K562 (cell line): ENCODE measurements around the gene SESN2. TPM values are rescaled to one million over a fixed set of nuclear protein-coding genes. Genes with fewer than 3 reads are reported as not detected.

Source experiments
- DIDO1 ChIP-seq: fragments of 450-650 bp; IDR thresholded peaks from 2 replicates; pipeline ENCODE4 v1.6.1; 2016; ENCODE audit warnings: low read depth, missing biosample characterization, missing genetic modification characterization
- ESRRA ChIP-seq: fragments of 450-650 bp; IDR thresholded peaks from 2 replicates; pipeline ENCODE4 v1.6.1; 2014; ENCODE audit warnings: low read depth, mild to moderate bottlenecking, moderate library complexity, borderline replicate concordance
- ETS2 ChIP-seq: IDR thresholded peaks from 2 replicates; pipeline ENCODE4 v1.6.1; 2016; ENCODE audit warnings: borderline replicate concordance, missing genetic modification characterization, mild to moderate bottlenecking, moderate library complexity, missing compliant biosample characterization; ENCODE audit not compliant: poor library complexity, severe bottlenecking
- FOXK2 ChIP-seq, 2 experiments: fragments of 450-650 bp; IDR thresholded peaks in 1 of 2; conservative IDR thresholded peaks in 1 of 2; 2 replicates each; pipeline ENCODE4 v1.6.1; 2016; ENCODE audit warnings: low read depth in 2 of 2, mild to moderate bottlenecking in 1 of 2
- HNRNPK ChIP-seq: fragments of 200-400 bp; formaldehyde crosslinking; IDR thresholded peaks from one replicate; pipeline ENCODE4 v1.6.1; 2018; ENCODE audit warnings: mild to moderate bottlenecking, low read depth, low read length; ENCODE audit not compliant: poor library complexity, severe bottlenecking
- MCM2 ChIP-seq: fragments of 450-650 bp; IDR thresholded peaks from 2 replicates; pipeline ENCODE4 v1.6.1; 2017; ENCODE audit warnings: low read depth, mild to moderate bottlenecking
- NFXL1 ChIP-seq: fragments of 450-650 bp; formaldehyde crosslinking; IDR thresholded peaks from 2 replicates; pipeline ENCODE4 v1.4.0; 2021; ENCODE audit warnings: mild to moderate bottlenecking
- NR2C1 ChIP-seq, 2 experiments: fragments of 450-650 bp; IDR thresholded peaks; 2 replicates each; pipeline ENCODE4 v1.6.1; 2017; ENCODE audit warnings: mild to moderate bottlenecking in 2 of 2, antibody characterized with exemption in 1 of 2, inconsistent platforms in 1 of 2, missing compliant biosample characterization in 1 of 2, missing genetic modification characterization in 1 of 2
- SMAD3 ChIP-seq: fragments of 450-650 bp; formaldehyde crosslinking; conservative IDR thresholded peaks from 2 replicates; pipeline ENCODE4 v1.4.0; 2020; ENCODE audit warnings: mild to moderate bottlenecking
- SRSF3 ChIP-seq: fragments of 200-400 bp; formaldehyde crosslinking; IDR thresholded peaks from 2 replicates; pipeline ENCODE4 v1.6.1; 2016; ENCODE audit warnings: mild to moderate bottlenecking, low read length, moderate library complexity; ENCODE audit not compliant: insufficient read depth
- TAF9B ChIP-seq: fragments of 450-650 bp; IDR thresholded peaks from 2 replicates; pipeline ENCODE4 v1.6.1; 2018; ENCODE audit warnings: mild to moderate bottlenecking; ENCODE audit not compliant: partially characterized antibody
- ZBTB1 ChIP-seq: sonication (generic); formaldehyde crosslinking; IDR thresholded peaks from 2 replicates; pipeline ENCODE4 v1.8.1; 2023; ENCODE audit warnings: missing genetic modification reagents, low read depth, mild to moderate bottlenecking, borderline replicate concordance
- ZFP30 ChIP-seq: fragments of 250-450 bp; sonication (Bioruptor Pico); IDR thresholded peaks from 2 replicates; pipeline ENCODE4 v1.8.0; 2022; ENCODE audit warnings: moderate library complexity, mild to moderate bottlenecking, inconsistent platforms, borderline replicate concordance
- ZNF174 ChIP-seq: fragments of 250-450 bp; sonication (Bioruptor Pico); IDR thresholded peaks from 2 replicates; pipeline ENCODE4 v1.4.0; 2020; ENCODE audit warnings: mild to moderate bottlenecking
- ZNF24 ChIP-seq: fragments of 450-650 bp; IDR thresholded peaks from 2 replicates; pipeline ENCODE4 v1.6.1; 2016
- ZNF263 ChIP-seq: sonication (generic); formaldehyde crosslinking; IDR thresholded peaks from 2 replicates; pipeline ENCODE4 v1.8.0; 2022; ENCODE audit warnings: mild to moderate bottlenecking, missing genetic modification reagents, borderline replicate concordance
- ZNF668 ChIP-seq: fragments of 250-450 bp; sonication (Bioruptor Pico); IDR thresholded peaks from 2 replicates; pipeline ENCODE4 v1.8.0; 2022; ENCODE audit warnings: mild to moderate bottlenecking, inconsistent platforms
- ZNF699 ChIP-seq: fragments of 250-450 bp; sonication (Bioruptor Pico); IDR thresholded peaks from 2 replicates; pipeline ENCODE4 v1.8.0; 2021; ENCODE audit warnings: mild to moderate bottlenecking, moderate library complexity; ENCODE audit not compliant: insufficient replicate concordance
- polyA plus RNA-seq, 8 experiments: library from polyadenylated mRNA; depleted of rRNA in 4 of 8; stranded (reverse) in 5 of 8; unstranded in 3 of 8; fragments of >200 nt; fragmentation: Nextera tagmentation in 2 of 8; fragmentation: Illumina TruSeq in 1 of 8; extraction: Ambion mirVana in 2 of 8; extraction: Trizol in 1 of 8; gene quantifications; 2 replicates each; pipeline versions ENCODE4 v1.2.1 to v1.2.3, GENCODE V29; 2011 to 2014; ENCODE audit warnings: inconsistent platforms in 1 of 8, missing spikeins in 1 of 8
- total RNA-seq, 7 experiments: library from RNA; depleted of rRNA in 6 of 7; stranded (reverse); fragments of >200 nt in 6 of 7; fragmentation: Illumina TruSeq in 2 of 7; extraction: Trizol in 2 of 7; gene quantifications; 2 replicates each; pipeline versions ENCODE4 v1.2.1 to v1.2.3, GENCODE V29; 2011 to 2021; ENCODE audit warnings: low replicate concordance in 1 of 7
- TF ChIP-seq, protein P1 (sequence below): fragments of 450-650 bp; IDR thresholded peaks from 2 replicates; pipeline ENCODE4 v1.7.0; 2016; ENCODE audit warnings: borderline replicate concordance
- TF ChIP-seq, protein P2 (sequence below), 2 experiments: fragments of 450-650 bp in 1 of 2; sonication (generic) in 1 of 2; formaldehyde crosslinking; conservative IDR thresholded peaks; 2 replicates each; pipeline versions ENCODE4 v1.4.0 to v1.8.1; 2020 to 2022; ENCODE audit warnings: mild to moderate bottlenecking in 1 of 2, missing genetic modification reagents in 1 of 2
- TF ChIP-seq, protein P3 (sequence below): fragments of 450-650 bp; IDR thresholded peaks from 2 replicates; pipeline ENCODE4 v1.6.1; 2016; ENCODE audit warnings: borderline replicate concordance

SESN2 gene
- total and polyA plus RNA-seq, 9 of the 15 experiments (the other 6 are each of a cell fraction or from before 2014, with no cell fraction given): 3.7 to 71.3 (median 16.8) TPM

DNA sequence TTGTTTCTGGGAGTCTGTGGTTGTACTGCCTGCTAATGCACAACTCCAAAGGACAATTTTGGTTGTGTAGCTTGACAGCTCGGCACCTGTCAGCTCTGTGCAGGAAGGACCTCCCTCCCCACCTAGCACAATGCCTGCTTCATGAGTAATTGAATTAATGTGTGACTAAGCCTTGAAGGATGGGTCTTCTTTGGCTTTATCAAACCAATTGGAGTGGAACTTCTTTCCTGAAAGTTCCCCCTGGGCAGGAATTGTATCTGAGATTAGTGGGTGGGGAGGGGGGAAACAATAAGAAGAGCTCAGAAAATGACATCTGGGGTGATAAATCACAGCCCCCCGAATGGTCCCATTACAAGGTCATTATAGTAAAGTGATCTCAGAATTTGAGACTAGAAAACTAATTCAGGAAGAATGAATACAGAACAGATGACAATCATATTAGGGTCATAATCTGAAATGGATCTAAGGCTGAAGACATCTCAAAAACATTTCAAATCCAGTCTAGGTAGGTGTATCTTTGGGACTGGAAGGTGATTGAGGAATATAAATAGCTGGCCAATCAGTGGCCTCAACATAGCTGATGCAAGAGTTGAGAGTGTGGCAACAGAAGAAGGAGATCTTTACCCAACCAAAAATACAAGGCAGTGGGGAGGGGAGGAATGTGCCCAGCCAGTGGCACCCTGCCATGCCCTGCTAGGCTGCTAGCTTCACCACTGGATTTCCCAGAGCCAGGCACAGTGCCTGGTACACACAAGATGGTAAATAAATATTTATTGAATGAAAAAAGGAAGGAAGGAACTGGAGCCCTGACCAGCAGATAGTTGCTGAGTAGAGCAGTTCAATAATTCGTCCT is 10.1 kb upstream of the SESN2 start (continued):
- TF ChIP-seq, protein P1, sequence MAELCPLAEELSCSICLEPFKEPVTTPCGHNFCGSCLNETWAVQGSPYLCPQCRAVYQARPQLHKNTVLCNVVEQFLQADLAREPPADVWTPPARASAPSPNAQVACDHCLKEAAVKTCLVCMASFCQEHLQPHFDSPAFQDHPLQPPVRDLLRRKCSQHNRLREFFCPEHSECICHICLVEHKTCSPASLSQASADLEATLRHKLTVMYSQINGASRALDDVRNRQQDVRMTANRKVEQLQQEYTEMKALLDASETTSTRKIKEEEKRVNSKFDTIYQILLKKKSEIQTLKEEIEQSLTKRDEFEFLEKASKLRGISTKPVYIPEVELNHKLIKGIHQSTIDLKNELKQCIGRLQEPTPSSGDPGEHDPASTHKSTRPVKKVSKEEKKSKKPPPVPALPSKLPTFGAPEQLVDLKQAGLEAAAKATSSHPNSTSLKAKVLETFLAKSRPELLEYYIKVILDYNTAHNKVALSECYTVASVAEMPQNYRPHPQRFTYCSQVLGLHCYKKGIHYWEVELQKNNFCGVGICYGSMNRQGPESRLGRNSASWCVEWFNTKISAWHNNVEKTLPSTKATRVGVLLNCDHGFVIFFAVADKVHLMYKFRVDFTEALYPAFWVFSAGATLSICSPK: no peak
- TF ChIP-seq TAF9B: no peak
- peak; percentile 68; the same call in 1 of the 2 replicates for TF ChIP-seq ZNF668 (CRISPR knock-in tag)
- TF ChIP-seq, protein P2, sequence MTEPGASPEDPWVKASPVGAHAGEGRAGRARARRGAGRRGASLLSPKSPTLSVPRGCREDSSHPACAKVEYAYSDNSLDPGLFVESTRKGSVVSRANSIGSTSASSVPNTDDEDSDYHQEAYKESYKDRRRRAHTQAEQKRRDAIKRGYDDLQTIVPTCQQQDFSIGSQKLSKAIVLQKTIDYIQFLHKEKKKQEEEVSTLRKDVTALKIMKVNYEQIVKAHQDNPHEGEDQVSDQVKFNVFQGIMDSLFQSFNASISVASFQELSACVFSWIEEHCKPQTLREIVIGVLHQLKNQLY (CRISPR knock-in tag; conservative IDR thresholded peaks at IDR 0.05): no peak
- TF ChIP-seq DIDO1 (tag): peak; percentile 40; the same call in 1 of the 2 replicates
- no peak for TF ChIP-seq NFXL1
- TF ChIP-seq HNRNPK: no peak
- peak in 1 of 2 experiments; percentile 37; a peak in 1 of 4 replicates for TF ChIP-seq FOXK2 (conservative IDR thresholded peaks at IDR 0.05 in 1 of 2, IDR thresholded peaks at IDR 0.05 in 1 of 2; ENCODE audit: low read depth in 2 of 2)
- no peak for TF ChIP-seq ZNF24
- TF ChIP-seq SRSF3: no peak
- no peak for TF ChIP-seq ZFP30
- TF ChIP-seq ESRRA: no peak
- peak; percentile 19; the same call in 1 of the 2 replicates for TF ChIP-seq NR2C1 (IDR thresholded peaks at IDR 0.05)
- no peak for TF ChIP-seq NR2C1 (tag; IDR thresholded peaks at IDR 0.05)
- no peak for TF ChIP-seq ZNF263 (CRISPR knock-in tag)
- TF ChIP-seq ETS2: no peak
- TF ChIP-seq SMAD3 (CRISPR knock-in tag): peak; percentile 23; the same call in 1 of the 2 replicates
- no peak for TF ChIP-seq MCM2
- TF ChIP-seq, protein P3, sequence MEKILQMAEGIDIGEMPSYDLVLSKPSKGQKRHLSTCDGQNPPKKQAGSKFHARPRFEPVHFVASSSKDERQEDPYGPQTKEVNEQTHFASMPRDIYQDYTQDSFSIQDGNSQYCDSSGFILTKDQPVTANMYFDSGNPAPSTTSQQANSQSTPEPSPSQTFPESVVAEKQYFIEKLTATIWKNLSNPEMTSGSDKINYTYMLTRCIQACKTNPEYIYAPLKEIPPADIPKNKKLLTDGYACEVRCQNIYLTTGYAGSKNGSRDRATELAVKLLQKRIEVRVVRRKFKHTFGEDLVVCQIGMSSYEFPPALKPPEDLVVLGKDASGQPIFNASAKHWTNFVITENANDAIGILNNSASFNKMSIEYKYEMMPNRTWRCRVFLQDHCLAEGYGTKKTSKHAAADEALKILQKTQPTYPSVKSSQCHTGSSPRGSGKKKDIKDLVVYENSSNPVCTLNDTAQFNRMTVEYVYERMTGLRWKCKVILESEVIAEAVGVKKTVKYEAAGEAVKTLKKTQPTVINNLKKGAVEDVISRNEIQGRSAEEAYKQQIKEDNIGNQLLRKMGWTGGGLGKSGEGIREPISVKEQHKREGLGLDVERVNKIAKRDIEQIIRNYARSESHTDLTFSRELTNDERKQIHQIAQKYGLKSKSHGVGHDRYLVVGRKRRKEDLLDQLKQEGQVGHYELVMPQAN: no peak
- no peak for TF ChIP-seq ZNF699 (CRISPR knock-in tag)
- TF ChIP-seq ZNF174: no peak
- TF ChIP-seq ZBTB1 (CRISPR knock-in tag): no peak
